DND-41 (cell line): ENCODE data around the gene RAB39B.

Experiments
- ATAC-seq: fragments of 200-7000 bp; cut with Tn5 transposase; 3 replicates; pipeline ENCODE4 v1.9.1; 2021; ENCODE audit warnings: low read depth; ENCODE audit not compliant: insufficient read depth
- DNase-seq: peaks from one replicate; pipeline ENCODE4 v3.0.0-alpha.2; 2020
- H2AFZ ChIP-seq: 2 replicates; pipeline ENCODE4 v1.6.0; 2012; ENCODE audit warnings: low read depth, low read length
- H3K27ac ChIP-seq: 2 replicates; pipeline ENCODE4 v1.5.1; 2012; ENCODE audit warnings: low read length, inconsistent platforms
- H3K27me3 ChIP-seq: fragments of 200-600 bp; sonication (generic); 2 replicates; pipeline ENCODE4 v1.6.0; 2012; ENCODE audit warnings: low read length, mild to moderate bottlenecking, inconsistent platforms; ENCODE audit not compliant: insufficient read depth, poor library complexity
- H3K36me3 ChIP-seq: 2 replicates; pipeline ENCODE4 v1.5.1; 2012; ENCODE audit warnings: low read length, inconsistent platforms; ENCODE audit not compliant: insufficient read depth
- H3K4me1 ChIP-seq: 2 replicates; pipeline ENCODE4 v1.5.1; 2012; ENCODE audit warnings: mild to moderate bottlenecking, low read length; ENCODE audit not compliant: insufficient read depth
- H3K4me2 ChIP-seq: 2 replicates; pipeline ENCODE4 v1.6.0; 2012; ENCODE audit warnings: mild to moderate bottlenecking, moderate library complexity, low read length, inconsistent platforms; ENCODE audit not compliant: insufficient read depth
- H3K4me3 ChIP-seq, 2 experiments: fragments of 200-600 bp in 1 of 2; shearing (Covaris generic) in 1 of 2; 2 replicates each; pipeline ENCODE4 v1.5.1; 2012 to 2016; ENCODE audit warnings: inconsistent platforms in 2 of 2, low read length in 2 of 2, mild to moderate bottlenecking in 2 of 2, low read depth in 1 of 2, moderate library complexity in 1 of 2
- H3K79me2 ChIP-seq: 2 replicates; pipeline ENCODE4 v1.6.0; 2012; ENCODE audit warnings: low read length, inconsistent platforms; ENCODE audit not compliant: insufficient read depth
- H3K9ac ChIP-seq: 2 replicates; pipeline ENCODE4 v1.6.0; 2012; ENCODE audit warnings: low read depth, mild to moderate bottlenecking, inconsistent platforms, low read length, moderate library complexity
- H3K9me3 ChIP-seq: 2 replicates; pipeline ENCODE4 v1.5.1; 2012; ENCODE audit warnings: low read length, moderate library complexity, mild to moderate bottlenecking, inconsistent platforms; ENCODE audit not compliant: insufficient read depth, severe bottlenecking
- H4K20me1 ChIP-seq: 2 replicates; pipeline ENCODE4 v1.6.0; 2012; ENCODE audit warnings: low read length; ENCODE audit not compliant: insufficient read depth
- CTCF ChIP-seq: IDR thresholded peaks from 2 replicates; pipeline ENCODE4 v1.5.1; 2012; ENCODE audit warnings: borderline replicate concordance, low read length, moderate library complexity, mild to moderate bottlenecking; ENCODE audit not compliant: poor library complexity, severe bottlenecking; ENCODE audit errors: extremely low read depth
- EZH2 ChIP-seq: IDR thresholded peaks from 3 replicates; pipeline ENCODE4 v1.6.1; 2012; ENCODE audit warnings: borderline replicate concordance, low read depth, mild to moderate bottlenecking, moderate library complexity, low read length, inconsistent platforms; ENCODE audit not compliant: severe bottlenecking

The RAB39B gene

GRCh38 chrX:155247497-155247896 lies 16.8 kb downstream of the RAB39B start:
- no peak for ATAC-seq
- Histone ChIP-seq H3K27me3 (no peaks in the 10 kb centered on the region), H3K4me1 (no peaks in the 10 kb centered on the region), H3K79me2 (no peaks in the 10 kb centered on the region), H3K27ac (no peak overlapping the region), H2AFZ (no peak overlapping the region), H3K36me3 (no peaks in the 10 kb centered on the region), H3K4me3 (no peak overlapping the region), H3K4me2 (no peak overlapping the region), H4K20me1 (no peaks in the 10 kb centered on the region), H3K9ac (no peak overlapping the region), H3K9me3 (no peaks in the 10 kb centered on the region)
- TF ChIP-seq CTCF: no peak
- no peak for TF ChIP-seq EZH2
- no peak for DNase-seq

- H2AFZ ChIP-seq: no peak overlapping the region
- no peak overlapping the region for H3K27ac ChIP-seq
- DNase-seq (no peak), ATAC-seq (peak; percentile 14; the same call in 1 of the 3 replicates)
- H3K79me2 ChIP-seq: no peaks in the 10 kb centered on the region
- H4K20me1 ChIP-seq: no peaks in the 10 kb centered on the region
- no peak overlapping the region for H3K9ac ChIP-seq
- H3K36me3 ChIP-seq: peaks cover 4% of the 10 kb centered on the region; the same call in 1 of the 2 replicates
- H3K4me2 ChIP-seq: no peak overlapping the region
- H3K27me3 ChIP-seq: no peaks in the 10 kb centered on the region
- no peak overlapping the region for H3K4me3 ChIP-seq
- TF ChIP-seq EZH2 (no peak), CTCF (no peak)
- H3K9me3 ChIP-seq: no peaks in the 10 kb centered on the region
- H3K4me1 ChIP-seq: no peaks in the 10 kb centered on the region
These were observed 17.5 kb downstream of the RAB39B start for GRCh38 chrX:155246748-155247147.

- no peak overlapping the region for H3K9ac ChIP-seq
- TF ChIP-seq EZH2 (no peak), CTCF (no peak)
- ATAC-seq: no peak
- H3K27ac ChIP-seq: no peak overlapping the region
- no peak overlapping the region for H3K4me3 ChIP-seq
- H3K9me3 ChIP-seq: no peaks in the 10 kb centered on the region
- H3K36me3 ChIP-seq: peaks cover 27% of the 10 kb centered on the region
- no peaks in the 10 kb centered on the region for H3K27me3 ChIP-seq
- no peak overlapping the region for H3K4me2 ChIP-seq
- no peaks in the 10 kb centered on the region for H3K4me1 ChIP-seq
- no peaks in the 10 kb centered on the region for H3K79me2 ChIP-seq
- H2AFZ ChIP-seq: no peak overlapping the region
- DNase-seq: no peak
- H4K20me1 ChIP-seq: no peaks in the 10 kb centered on the region
These were observed 22.0 kb downstream of the RAB39B start for GRCh38 chrX:155242300-155242699.

- DNase-seq: no peak
- no peak for TF ChIP-seq CTCF
- no peak for TF ChIP-seq EZH2
- peaks cover 65% of the 10 kb centered on the region for H3K36me3 ChIP-seq
- no peak overlapping the region for H3K27ac ChIP-seq
- ATAC-seq: no peak
- no peak overlapping the region for H2AFZ ChIP-seq
- peaks cover 9% of the 10 kb centered on the region; the same call in 1 of the 2 replicates for H3K79me2 ChIP-seq
- H3K4me1 ChIP-seq: no peaks in the 10 kb centered on the region
- H3K4me3 ChIP-seq: no peak overlapping the region
- peaks cover under 1% of the 10 kb centered on the region; the same call in 1 of the 2 replicates for H4K20me1 ChIP-seq
- H3K27me3 ChIP-seq: no peaks in the 10 kb centered on the region
- H3K4me2 ChIP-seq: no peak overlapping the region
- no peak overlapping the region for H3K9ac ChIP-seq
- no peaks in the 10 kb centered on the region for H3K9me3 ChIP-seq
These were observed 26.6 kb downstream of the RAB39B start for GRCh38 chrX:155237719-155238118.
